ENCODE measurements around the gene EXD3.
A peak's percentile ranks its signal among the peaks of the same experiment; 100 is the strongest.
"Not testable (repeated sequence)": the region's sequence is repeated elsewhere in the genome, so short reads cannot be mapped to it uniquely, and the experiment has no call there.

The EXD3 gene

GRCh38 chr9:137422604-137423513 is at the start of gene EXD3, which contains the start of gene NOXA1:
TSS of gene EXD3 (minus strand) at chr9:137423162. CDS start at chr9:137395357, 27,805 bp downstream.
TSS of gene NOXA1 (plus strand) at chr9:137423393. CDS start at chr9:137423530, 137 bp downstream.
- DNase-seq = peak; percentile 86 to 96 (median 94)

- DNase-seq = no peak
These were observed 47.8 kb upstream of the EXD3 start for GRCh38 chr9:137470785-137471184.

GRCh38 chr9:137467896-137468295 is 44.9 kb upstream of the EXD3 start:
- DNase-seq = no peak

GRCh38 chr9:137467161-137467581 is 44.2 kb upstream of the EXD3 start:
- no peak for DNase-seq

GRCh38 chr9:137466389-137467085 is 43.6 kb upstream of the EXD3 start:
- not testable (repeated sequence) for DNase-seq

- DNase-seq = no peak
These were observed 42.9 kb upstream of the EXD3 start for GRCh38 chr9:137465720-137466388.

GRCh38 chr9:137465000-137465719 is 42.2 kb upstream of the EXD3 start:
- DNase-seq = no peak

- DNase-seq = no peak
These were observed 41.5 kb upstream of the EXD3 start for GRCh38 chr9:137464291-137464999.

GRCh38 chr9:137463931-137464290 is 40.9 kb upstream of the EXD3 start:
- no peak for DNase-seq

GRCh38 chr9:137462986-137463930 is 40.3 kb upstream of the EXD3 start:
- no peak for DNase-seq

GRCh38 chr9:137462396-137462985 is 39.5 kb upstream of the EXD3 start:
- no peak for DNase-seq

- DNase-seq = peak in 3 of 4 experiments; percentile 60 to 78 (median 72)
These were observed 38.9 kb upstream of the EXD3 start for GRCh38 chr9:137461663-137462395.

GRCh38 chr9:137461316-137461662 is 38.3 kb upstream of the EXD3 start:
- no peak for DNase-seq

- no peak for DNase-seq
These were observed 37.7 kb upstream of the EXD3 start for GRCh38 chr9:137460363-137461315.

- DNase-seq = no peak
These were observed 36.8 kb upstream of the EXD3 start for GRCh38 chr9:137459601-137460362.

GRCh38 chr9:137459152-137459600 is 36.2 kb upstream of the EXD3 start, which contains the start of gene NSMF:
TSS of gene NSMF (minus strand) at chr9:137459334. CDS start at chr9:137459102, 232 bp downstream.
- peak; percentile 73 to 96 (median 83) for DNase-seq
